SK-N-SH (cell line): ENCODE measurements around the gene ASXL3. TPM values are rescaled to one million over a fixed set of nuclear protein-coding genes. Genes with fewer than 3 reads are reported as not detected.

Experiments
- CTCF ChIA-PET: fragments of 300-600, 350-600 bp; formaldehyde crosslinking; extraction: SDS; loops from one replicate; lab custom pipeline; 2021; lab: Yijun Ruan, JAX
- POLR2A ChIA-PET: fragments of 350-600 bp; sonication (Branson Sonifier 250); formaldehyde crosslinking; extraction: SDS; loops from one replicate; lab custom pipeline; 2020; ENCODE audit warnings: antibody characterized with exemption, inconsistent platforms; lab: Yijun Ruan, JAX
- DNase-seq: peaks from one replicate; pipeline ENCODE4 v3.0.0; 2012
- H2AFZ ChIP-seq: fragments of 200-600 bp; sonication (generic); 2 replicates; pipeline ENCODE4 v1.8.1; 2016; ENCODE audit warnings: antibody characterized with exemption, mild to moderate bottlenecking, low read depth
- H3F3A ChIP-seq: fragments of 200-600 bp; sonication (generic); replicated peaks from 2 replicates; pipeline ENCODE3; 2016; ENCODE audit warnings: antibody characterized with exemption, mild to moderate bottlenecking; ENCODE audit not compliant: insufficient read depth
- H3K27ac ChIP-seq, 2 experiments: fragments of 200-500 bp in 1 of 2; fragments of 200-600 bp in 1 of 2; sonication (Bioruptor generic) in 1 of 2; sonication (generic), shearing (Covaris generic) in 1 of 2; 2 replicates each; pipeline versions ENCODE4 v1.5.1 to v1.6.1; 2014 to 2016; ENCODE audit warnings: low read depth in 2 of 2, inconsistent platforms in 1 of 2, low read length in 1 of 2, mild to moderate bottlenecking in 1 of 2, mixed read lengths in 1 of 2
- H3K27me3 ChIP-seq: fragments of 200-600 bp; sonication (generic), shearing (Covaris generic); 2 replicates; pipeline ENCODE4 v1.6.1; 2016; ENCODE audit warnings: mixed run types; ENCODE audit not compliant: insufficient read depth
- H3K36me3 ChIP-seq, 2 experiments: fragments of 200-500 bp in 1 of 2; fragments of 200-600 bp in 1 of 2; sonication (Bioruptor generic) in 1 of 2; sonication (generic) in 1 of 2; replicated peaks in 1 of 2; 2 replicates each; pipeline versions ENCODE3 to v1.5.1; 2014 to 2016; ENCODE audit warnings: low read length in 1 of 2, mild to moderate bottlenecking in 1 of 2; ENCODE audit not compliant: insufficient read depth in 2 of 2, control insufficient read depth in 1 of 2
- H3K4me1 ChIP-seq, 2 experiments: fragments of 200-500 bp in 1 of 2; fragments of 200-600 bp in 1 of 2; sonication (Bioruptor generic) in 1 of 2; sonication (generic), shearing (Covaris generic) in 1 of 2; 2 replicates each; pipeline versions ENCODE4 v1.5.1 to v1.6.1; 2014 to 2016; ENCODE audit warnings: low read depth in 1 of 2, low read length in 1 of 2, mixed run types in 1 of 2; ENCODE audit not compliant: insufficient read depth in 2 of 2, control insufficient read depth in 1 of 2
- H3K4me2 ChIP-seq: fragments of 200-600 bp; sonication (generic), shearing (Covaris generic); 2 replicates; pipeline ENCODE4 v1.6.1; 2017; ENCODE audit warnings: mixed run types
- H3K4me3 ChIP-seq, 2 experiments: fragments of 200-500 bp in 1 of 2; fragments of 200-600 bp in 1 of 2; sonication (Bioruptor generic) in 1 of 2; sonication (generic), shearing (Covaris generic) in 1 of 2; 2 replicates each; pipeline versions ENCODE4 v1.5.1 to v1.8.1; 2014 to 2016; ENCODE audit warnings: low read depth in 2 of 2, inconsistent platforms in 1 of 2, low read length in 1 of 2, mild to moderate bottlenecking in 1 of 2, mixed read lengths in 1 of 2, moderate library complexity in 1 of 2
- H3K79me2 ChIP-seq: fragments of 200-600 bp; sonication (generic); 2 replicates; pipeline ENCODE4 v1.8.1; 2017; ENCODE audit warnings: mild to moderate bottlenecking; ENCODE audit not compliant: insufficient read depth
- H3K9ac ChIP-seq: fragments of 200-600 bp; sonication (generic); 2 replicates; pipeline ENCODE4 v1.6.1; 2017; ENCODE audit warnings: mixed run types
- H3K9me2 ChIP-seq: fragments of 200-600 bp; sonication (generic); 2 replicates; pipeline ENCODE4 v1.6.1; 2017; ENCODE audit warnings: mixed run types
- H3K9me3 ChIP-seq: fragments of 200-600 bp; sonication (generic); 2 replicates; pipeline ENCODE4 v1.6.1; 2017; ENCODE audit warnings: mixed run types, mild to moderate bottlenecking, moderate library complexity
- H4K20me1 ChIP-seq: fragments of 200-600 bp; sonication (generic); 2 replicates; pipeline ENCODE4 v1.6.1; 2017; ENCODE audit warnings: mild to moderate bottlenecking, mixed run types; ENCODE audit not compliant: insufficient read depth
- CTCF ChIP-seq: fragments of 200-600 bp; sonication (generic); IDR thresholded peaks from 2 replicates; pipeline ENCODE4 v1.6.1; 2017; ENCODE audit warnings: antibody characterized with exemption, mild to moderate bottlenecking, moderate library complexity
- FOXM1 ChIP-seq: IDR thresholded peaks from 2 replicates; pipeline ENCODE4 v1.4.0; 2012; ENCODE audit warnings: low read depth, mild to moderate bottlenecking
- GATA2 ChIP-seq: sonication (generic); formaldehyde crosslinking; IDR thresholded peaks from 2 replicates; pipeline ENCODE4 v1.5.0; 2020; ENCODE audit warnings: mild to moderate bottlenecking, missing genetic modification reagents
- NFIC ChIP-seq: IDR thresholded peaks from 2 replicates; pipeline ENCODE4 v1.4.0; 2012; ENCODE audit warnings: borderline replicate concordance
- POLR2AphosphoS5 ChIP-seq: IDR thresholded peaks from 2 replicates; pipeline ENCODE4 v1.6.1; 2012; ENCODE audit warnings: low read depth, low read length
- RAD21 ChIP-seq: IDR thresholded peaks from 2 replicates; pipeline ENCODE4 v1.6.1; 2012; ENCODE audit warnings: mild to moderate bottlenecking, low read length
- RCOR1 ChIP-seq: fragments of 150-350 bp; IDR thresholded peaks from 2 replicates; pipeline ENCODE4 v1.6.1; 2017; ENCODE audit warnings: antibody characterized with exemption, low read length
- REST ChIP-seq: IDR thresholded peaks from 2 replicates; pipeline ENCODE4 v1.6.1; 2012; ENCODE audit warnings: mild to moderate bottlenecking, low read depth, low read length, moderate library complexity
- RXRA ChIP-seq: IDR thresholded peaks from 2 replicates; pipeline ENCODE4 v1.4.0; 2012; ENCODE audit warnings: low read depth, mild to moderate bottlenecking, borderline replicate concordance
- USF2 ChIP-seq: fragments of 150-350 bp; IDR thresholded peaks from 2 replicates; pipeline ENCODE4 v1.6.1; 2017; ENCODE audit warnings: antibody characterized with exemption, low read length, low read depth, borderline replicate concordance
- YY1 ChIP-seq: IDR thresholded peaks from 2 replicates; pipeline ENCODE4 v1.4.0; 2012; ENCODE audit warnings: low read depth, mild to moderate bottlenecking
- WGBS: methylation state at CpG from one replicate; pipeline ENCODE4 v1.1.6; 2017; ENCODE audit warnings: low lambda C conversion rate; 5-methylcytosine and 5-hydroxymethylcytosine counted together
- polyA plus RNA-seq, 3 experiments: library from polyadenylated mRNA; depleted of rRNA; stranded (reverse); fragments of >200 nt; gene quantifications; 2 replicates each; pipeline ENCODE4 v1.2.3, GENCODE V29; 2012

Gene ASXL3
- polyA plus RNA-seq, 1 of the 3 experiments (the other 2 are of a cell fraction) = not detected

GRCh38 chr18:33588361-33588760 lies 10.3 kb downstream of the ASXL3 start (continued):
- TF ChIP-seq REST (no peak), GATA2 (CRISPR knock-in tag) (no peak), YY1 (no peak), RAD21 (no peak), CTCF (no peak), FOXM1 (no peak), RCOR1 (no peak)

- Histone ChIP-seq H3K9me3 (no peaks in the 10 kb centered on the region), H3K9me2 (no peaks in the 10 kb centered on the region), H3F3A (peaks cover 3% of the 10 kb centered on the region), H3K79me2 (no peaks in the 10 kb centered on the region), H2AFZ (no peak overlapping the region), H3K9ac (no peak overlapping the region), H4K20me1 (no peaks in the 10 kb centered on the region), H3K27ac (no peak overlapping the region), H3K27me3 (peaks cover 5% of the 10 kb centered on the region; the same call in 1 of the 2 replicates), H3K4me3 (no peak overlapping the region), H3K4me2 (no peak overlapping the region), H3K36me3 (no peaks in the 10 kb centered on the region), H3K4me1 (peaks cover 0 to 2% of the 10 kb centered on the region in 2 experiments; a peak in 1 of 4 replicates)
- TF ChIP-seq POLR2AphosphoS5 (no peak), CTCF (no peak), NFIC (no peak), RCOR1 (no peak), USF2 (no peak), RXRA (no peak)
- ChIA-PET POLR2A (no interaction called here), CTCF (no interaction called here)
- 65% methylated on average over 5 of the region's 5 CpGs for WGBS
- DNase-seq = no peak
These were observed 15.2 kb downstream of the ASXL3 start for GRCh38 chr18:33593261-33593660.
